H9 (cell line): ENCODE data around the gene PLOD1. TPM values are rescaled to one million over a fixed set of nuclear protein-coding genes. Genes with fewer than 3 reads are reported as not detected.

Experiments used
- DNase-seq: peaks from one replicate; pipeline ENCODE4 v3.0.0-alpha.2; 2017
- H2AFZ ChIP-seq: one replicate; pipeline ENCODE4 v1.6.1; 2013; ENCODE audit warnings: mild to moderate bottlenecking, low read length, control low read depth, moderate library complexity
- H2AK5ac ChIP-seq: 2 replicates; pipeline ENCODE4 v1.6.1; 2013; ENCODE audit warnings: low read length, control low read depth, mixed read lengths; ENCODE audit not compliant: insufficient read length
- H2BK120ac ChIP-seq: one replicate; pipeline ENCODE4 v1.6.1; 2013; ENCODE audit warnings: low read depth, mild to moderate bottlenecking, low read length, control low read depth, inconsistent platforms; ENCODE audit not compliant: poor library complexity, severe bottlenecking
- H2BK12ac ChIP-seq: 2 replicates; pipeline ENCODE4 v1.6.1; 2013; ENCODE audit warnings: low read length, control low read depth, mixed read lengths, low read depth; ENCODE audit not compliant: insufficient read length
- H2BK15ac ChIP-seq: 2 replicates; pipeline ENCODE4 v1.6.1; 2013; ENCODE audit warnings: low read depth, low read length, control low read depth
- H2BK20ac ChIP-seq: one replicate; pipeline ENCODE4 v1.6.1; 2013; ENCODE audit warnings: low read depth, mild to moderate bottlenecking, low read length, control low read depth, inconsistent platforms; ENCODE audit not compliant: poor library complexity, severe bottlenecking
- H2BK5ac ChIP-seq: 2 replicates; pipeline ENCODE4 v1.6.1; 2013; ENCODE audit warnings: low read length, control low read depth, mixed read lengths; ENCODE audit not compliant: insufficient read length
- H3K14ac ChIP-seq: 2 replicates; pipeline ENCODE4 v1.6.1; 2013; ENCODE audit warnings: low read length, control low read depth; ENCODE audit not compliant: insufficient read depth
- H3K18ac ChIP-seq: 2 replicates; pipeline ENCODE4 v1.6.1; 2013; ENCODE audit warnings: low read depth, mild to moderate bottlenecking, mixed read lengths, low read length, control low read depth; ENCODE audit not compliant: insufficient read length
- H3K23ac ChIP-seq: 2 replicates; pipeline ENCODE4 v1.6.1; 2013; ENCODE audit warnings: low read length, control low read depth, mixed read lengths, low read depth; ENCODE audit not compliant: insufficient read length
- H3K23me2 ChIP-seq: 2 replicates; pipeline ENCODE4 v1.6.1; 2013; ENCODE audit warnings: low read depth, mild to moderate bottlenecking, mixed read lengths, low read length, control low read depth; ENCODE audit not compliant: insufficient read length, poor library complexity, severe bottlenecking
- H3K27ac ChIP-seq: 2 replicates; pipeline ENCODE4 v1.5.1; 2013; ENCODE audit warnings: low read length, control low read depth, mixed read lengths, low read depth; ENCODE audit not compliant: insufficient read length
- H3K27me3 ChIP-seq: 2 replicates; pipeline ENCODE4 v1.6.1; 2013; ENCODE audit warnings: low read length, control low read depth, inconsistent platforms; ENCODE audit not compliant: insufficient read depth
- H3K4ac ChIP-seq: 2 replicates; pipeline ENCODE4 v1.6.1; 2013; ENCODE audit warnings: low read depth, mild to moderate bottlenecking, control low read depth, inconsistent platforms, low read length, moderate library complexity
- H3K4me1 ChIP-seq: 2 replicates; pipeline ENCODE4 v1.6.1; 2013; ENCODE audit warnings: low read length, control low read depth, inconsistent platforms; ENCODE audit not compliant: insufficient read depth
- H3K4me2 ChIP-seq: 2 replicates; pipeline ENCODE4 v1.6.1; 2013; ENCODE audit warnings: low read length, control low read depth, mixed read lengths; ENCODE audit not compliant: insufficient read length, insufficient read depth
- H3K56ac ChIP-seq: 2 replicates; pipeline ENCODE4 v1.6.1; 2013; ENCODE audit warnings: low read depth, mild to moderate bottlenecking, mixed read lengths, low read length, control low read depth; ENCODE audit not compliant: insufficient read length
- H3K79me1 ChIP-seq: 2 replicates; pipeline ENCODE4 v1.6.1; 2013; ENCODE audit warnings: low read depth, mild to moderate bottlenecking, moderate library complexity, low read length, control low read depth, inconsistent platforms; ENCODE audit not compliant: insufficient read depth, poor library complexity, severe bottlenecking
- H3K79me2 ChIP-seq: 2 replicates; pipeline ENCODE4 v1.6.1; 2013; ENCODE audit warnings: low read length, control low read depth, inconsistent platforms; ENCODE audit not compliant: insufficient read depth
- H3K9ac ChIP-seq: 2 replicates; pipeline ENCODE4 v1.6.1; 2013; ENCODE audit warnings: low read length, control low read depth, mixed read lengths; ENCODE audit not compliant: insufficient read length; ENCODE audit errors: extremely low read depth
- H3K9me3 ChIP-seq: one replicate; pipeline ENCODE4 v1.6.1; 2013; ENCODE audit warnings: low read depth, low read length, inconsistent platforms; ENCODE audit not compliant: control insufficient read depth
- H3T11ph ChIP-seq: one replicate; pipeline ENCODE4 v1.6.1; 2013; ENCODE audit warnings: mild to moderate bottlenecking, low read length, control low read depth, inconsistent platforms
- H4K20me1 ChIP-seq: one replicate; pipeline ENCODE4 v1.6.1; 2013; ENCODE audit not compliant: control insufficient read depth, insufficient read length, insufficient read depth
- H4K5ac ChIP-seq: 2 replicates; pipeline ENCODE4 v1.6.1; 2013; ENCODE audit warnings: low read depth, mild to moderate bottlenecking, mixed read lengths, low read length, control low read depth; ENCODE audit not compliant: insufficient read length
- H4K8ac ChIP-seq: replicated peaks from 2 replicates; pipeline ENCODE4 v1.6.1; 2013; ENCODE audit warnings: low read length, control low read depth, mixed read lengths, low read depth; ENCODE audit not compliant: insufficient read length
- H4K91ac ChIP-seq: 2 replicates; pipeline ENCODE4 v1.6.1; 2013; ENCODE audit warnings: low read depth, mild to moderate bottlenecking, moderate library complexity, mixed read lengths, low read length, control low read depth; ENCODE audit not compliant: insufficient read length
- H3K27ac Mint-ChIP-seq, 3 experiments: 2 replicates in 2 of 3; 3 replicates in 1 of 3; pipeline ENCODE4 v1.8.0; 2020 to 2021; ENCODE audit warnings: mixed read lengths in 3 of 3, mild to moderate bottlenecking in 1 of 3, moderate library complexity in 1 of 3
- H3K27me3 Mint-ChIP-seq: 2 replicates; pipeline ENCODE4 v1.8.0; 2021; ENCODE audit warnings: low read depth, mild to moderate bottlenecking, moderate library complexity, mixed read lengths
- H3K36me3 Mint-ChIP-seq, 3 experiments: 2 replicates in 2 of 3; 3 replicates in 1 of 3; pipeline ENCODE4 v1.8.0; 2020 to 2021; ENCODE audit warnings: low read depth in 3 of 3, mixed read lengths in 3 of 3; ENCODE audit not compliant: insufficient read depth in 1 of 3
- H3K4me1 Mint-ChIP-seq, 2 experiments: 2 replicates each; pipeline ENCODE4 v1.8.0; 2020; ENCODE audit warnings: mixed read lengths in 2 of 2
- H3K4me3 Mint-ChIP-seq, 2 experiments: 2 replicates in 1 of 2; 3 replicates in 1 of 2; pipeline ENCODE4 v1.8.0; 2020 to 2021; ENCODE audit warnings: mild to moderate bottlenecking in 2 of 2, mixed read lengths in 2 of 2, moderate library complexity in 1 of 2
- H3K9me3 Mint-ChIP-seq, 2 experiments: 2 replicates in 1 of 2; 3 replicates in 1 of 2; pipeline ENCODE4 v1.8.0; 2020; ENCODE audit warnings: mild to moderate bottlenecking in 2 of 2, mixed read lengths in 2 of 2, moderate library complexity in 1 of 2
- CTCF ChIP-seq: fragments of 200-600 bp; sonication (generic); conservative IDR thresholded peaks from 3 replicates; pipeline ENCODE4 v1.8.0; 2021; ENCODE audit warnings: antibody characterized with exemption, mild to moderate bottlenecking
- WGBS: extraction: QIAGEN DNeasy Blood & Tissue Kit; methylation state at CpG from one replicate; pipeline ENCODE4 v1.1.7; 2013; ENCODE audit warnings: missing lambda C conversion rate, low lambda C conversion rate, mixed read lengths; ENCODE audit not compliant: insufficient read length; ENCODE audit errors: extremely low coverage; 5-methylcytosine and 5-hydroxymethylcytosine counted together
- total RNA-seq: library from RNA; stranded (reverse); gene quantifications from 2 replicates; pipeline ENCODE4 v1.2.1, GENCODE V29; 2021

Gene PLOD1
- total RNA-seq, 1 experiment from 2014 or later, result 57.0 TPM

- peaks cover 5% of the 10 kb centered on the region for H3K23me2 ChIP-seq
- Mint-ChIP-seq H3K27me3 (peaks cover 6% of the 10 kb centered on the region; the same call in 1 of the 2 replicates), H3K27ac (no peak overlapping the region), H3K4me3 (no peak overlapping the region), H3K4me1 (peaks cover 9 to 11% of the 10 kb centered on the region in 2 experiments), H3K36me3 (no peaks in the 10 kb centered on the region; a peak in 1 of 7 replicates), H3K9me3 (no peaks in the 10 kb centered on the region; a peak in 1 of 5 replicates)
- H2BK120ac ChIP-seq, result no peak overlapping the region
- no peaks in the 10 kb centered on the region for H3K27me3 ChIP-seq
- no peaks in the 10 kb centered on the region for H3K79me2 ChIP-seq
- no peak overlapping the region for H3K4ac ChIP-seq
- no peak overlapping the region for H3K14ac ChIP-seq
- no peak overlapping the region for H3K18ac ChIP-seq
- H4K5ac ChIP-seq, result no peak overlapping the region
- no peak overlapping the region for H3K56ac ChIP-seq
- H2AK5ac ChIP-seq, result no peak overlapping the region
- H3T11ph ChIP-seq, result no peak overlapping the region
- WGBS, result 100% methylated on average over 2 of the region's 5 CpGs
- H2BK12ac ChIP-seq, result no peak overlapping the region
- H4K20me1 ChIP-seq, result no peaks in the 10 kb centered on the region
- TF ChIP-seq CTCF, result no peak
- no peaks in the 10 kb centered on the region for H3K79me1 ChIP-seq
- H2BK15ac ChIP-seq, result no peak overlapping the region
- H4K8ac ChIP-seq, result no peak overlapping the region
- no peak overlapping the region for H4K91ac ChIP-seq
- no peak overlapping the region for H2AFZ ChIP-seq
- no peak overlapping the region for H3K9ac ChIP-seq
- H3K4me2 ChIP-seq, result no peak overlapping the region
- H3K9me3 ChIP-seq, result no peaks in the 10 kb centered on the region
- no peak overlapping the region for H3K27ac ChIP-seq
- H2BK20ac ChIP-seq, result no peak overlapping the region
- no peak for DNase-seq
- H3K4me1 ChIP-seq, result no peaks in the 10 kb centered on the region
- no peak overlapping the region for H2BK5ac ChIP-seq
- H3K23ac ChIP-seq, result no peak overlapping the region
Measured at GRCh38 chr1:11904978-11905377, 29.5 kb upstream of the PLOD1 start.
